Thymus (tissue), 14 donors: Measurements from ENCODE around the gene SLC46A1. TPM values are rescaled to one million over a fixed set of nuclear protein-coding genes. Genes with fewer than 3 reads are reported as not detected.
"Not testable (repeated sequence)": the region's sequence is repeated elsewhere in the genome, so short reads cannot be mapped to it uniquely, and the experiment has no call there.

ENCODE experiments used
- DNase-seq, 9 donors: peaks; one replicate each; pipeline ENCODE4 v3.0.0-alpha.2; 2013; ENCODE audit warnings: low spot score in 9 of 9, low read depth in 6 of 9, missing footprints in 1 of 9
- H3K27ac ChIP-seq, 2 donors: one replicate each; pipeline ENCODE4 v1.5.1; 2013; ENCODE audit warnings: control low read depth in 1 of 2, low read depth in 1 of 2, low read length in 1 of 2, mild to moderate bottlenecking in 1 of 2, moderate library complexity in 1 of 2
- H3K27me3 ChIP-seq, 2 donors: one replicate each; pipeline ENCODE4 v1.5.1; 2013; ENCODE audit warnings: low read length in 1 of 2; ENCODE audit not compliant: control insufficient read depth in 2 of 2, insufficient read depth in 1 of 2
- H3K36me3 ChIP-seq, 2 donors: one replicate each; pipeline ENCODE4 v1.5.1; 2013; ENCODE audit warnings: low read length in 1 of 2, mild to moderate bottlenecking in 1 of 2, moderate library complexity in 1 of 2; ENCODE audit not compliant: control insufficient read depth in 2 of 2, insufficient read depth in 2 of 2
- H3K4me1 ChIP-seq, 2 donors: one replicate each; pipeline ENCODE4 v1.5.1; 2013; ENCODE audit warnings: low read length in 2 of 2; ENCODE audit not compliant: control insufficient read depth in 2 of 2, insufficient read depth in 2 of 2
- H3K4me3 ChIP-seq, 2 donors: one replicate each; pipeline ENCODE4 v1.5.1; 2013; ENCODE audit warnings: low read length in 2 of 2, control low read depth in 1 of 2, mild to moderate bottlenecking in 1 of 2
- H3K9me3 ChIP-seq, 2 donors: one replicate each; pipeline ENCODE4 v1.5.1; 2013; ENCODE audit warnings: low read length in 1 of 2, mild to moderate bottlenecking in 1 of 2; ENCODE audit not compliant: control insufficient read depth in 2 of 2, insufficient read depth in 1 of 2
- WGBS: extraction: QIAGEN DNeasy Blood & Tissue Kit; methylation state at CpG from one replicate; pipeline ENCODE4 v1.1.7; 2013; 5-methylcytosine and 5-hydroxymethylcytosine counted together
- long read RNA-seq, 10 donors: transcript quantifications; one replicate each; lab custom pipeline, GENCODE V29; 2026
- polyA plus RNA-seq: library from polyadenylated mRNA; stranded (reverse); fragments of 200-250 nt; gene quantifications from one replicate; pipeline ENCODE4 v1.2.3, GENCODE V29; 2013
- total RNA-seq: library from RNA; stranded (reverse); fragments of 120-200 nt; gene quantifications from one replicate; pipeline ENCODE4 v1.2.4, GENCODE V29; 2013
- donor health status: healthy.

SLC46A1 gene
- 13.1 TPM for total RNA-seq
- 10.5 TPM for polyA plus RNA-seq
- long read RNA-seq, donor 1, full-length matches to known transcripts, result 1 of 1 reads
- long read RNA-seq, donor 1, partial matches to known transcripts, result 0 of 1 reads
- long read RNA-seq, donor 1, other reads (novel, unspliced or antisense), result 0 of 1 reads
- long read RNA-seq, donor 2, result 0 reads
- long read RNA-seq, donor 3, full-length matches to known transcripts, result 9 of 9 reads
- long read RNA-seq, donor 3, partial matches to known transcripts, result 0 of 9 reads
- long read RNA-seq, donor 3, other reads (novel, unspliced or antisense), result 0 of 9 reads
- long read RNA-seq, donor 4, full-length matches to known transcripts, result 8 of 8 reads
- long read RNA-seq, donor 4, partial matches to known transcripts, result 0 of 8 reads
- long read RNA-seq, donor 4, other reads (novel, unspliced or antisense), result 0 of 8 reads
- long read RNA-seq, donor 5, full-length matches to known transcripts, result 12 of 12 reads
- long read RNA-seq, donor 5, partial matches to known transcripts, result 0 of 12 reads
- long read RNA-seq, donor 5, other reads (novel, unspliced or antisense), result 0 of 12 reads
- long read RNA-seq, donor 6, full-length matches to known transcripts, result 4 of 4 reads
- long read RNA-seq, donor 6, partial matches to known transcripts, result 0 of 4 reads
- long read RNA-seq, donor 6, other reads (novel, unspliced or antisense), result 0 of 4 reads
- long read RNA-seq, donor 7, partial matches to known transcripts, result 0 of 7 reads
- long read RNA-seq, donor 7, other reads (novel, unspliced or antisense), result 0 of 7 reads
- long read RNA-seq, donor 8, partial matches to known transcripts, result 0 of 1 reads
- long read RNA-seq, donor 8, other reads (novel, unspliced or antisense), result 0 of 1 reads
- long read RNA-seq, donor 9, full-length matches to known transcripts, result 5 of 5 reads
- long read RNA-seq, donor 9, partial matches to known transcripts, result 0 of 5 reads
- long read RNA-seq, donor 9, other reads (novel, unspliced or antisense), result 0 of 5 reads
- long read RNA-seq, donor 10, full-length matches to known transcripts, result 8 of 13 reads
- long read RNA-seq, donor 10, partial matches to known transcripts, result 5 of 13 reads
- long read RNA-seq, donor 10, other reads (novel, unspliced or antisense), result 0 of 13 reads

GRCh38 chr17:28405632-28406472, at the start of gene SLC46A1:
SLC46A1 (minus strand) TSS chr17:28406212; CDS start chr17:28406114, 98 bp downstream.
- Histone ChIP-seq H3K36me3 (no peaks in the 10 kb centered on the region), H3K27me3 (peaks cover 8 to 50% of the 10 kb centered on the region in 2 donors), H3K4me1 (peaks cover 0 to 3% of the 10 kb centered on the region in 2 donors), H3K4me3 (peak within 1 kb of the TSS; percentile 29 to 40), H3K27ac (peak within 1 kb of the TSS in 1 of 2 donors; percentile 46), H3K9me3 (no peaks in the 10 kb centered on the region)
- WGBS, result 2% methylated on average over 70 of the region's 70 CpGs
- peak in 1 of 9 donors; percentile 5 for DNase-seq

- H3K27me3 ChIP-seq, result no peaks in the 10 kb centered on the region
- no peaks in the 10 kb centered on the region for H3K36me3 ChIP-seq
- H3K9me3 ChIP-seq, result no peaks in the 10 kb centered on the region
- H3K27ac ChIP-seq, result no peak overlapping the region
- DNase-seq, result no peak
- 98% methylated on average over 1 of the region's 1 CpG for WGBS
- no peaks in the 10 kb centered on the region for H3K4me1 ChIP-seq
- H3K4me3 ChIP-seq, result no peak overlapping the region
These were observed 43.8 kb upstream of the SLC46A1 start for GRCh38 chr17:28449859-28450258.

GRCh38 chr17:28447396-28447760, 41.4 kb upstream of the SLC46A1 start:
- no peak for DNase-seq
- Histone ChIP-seq H3K27me3 (no peaks in the 10 kb centered on the region), H3K9me3 (no peaks in the 10 kb centered on the region), H3K4me1 (no peaks in the 10 kb centered on the region), H3K4me3 (no peak overlapping the region), H3K27ac (no peak overlapping the region), H3K36me3 (no peaks in the 10 kb centered on the region)
- 83% methylated on average over 5 of the region's 5 CpGs for WGBS

GRCh38 chr17:28446716-28447395, 40.8 kb upstream of the SLC46A1 start:
- 95% methylated on average over 8 of the region's 8 CpGs for WGBS
- no peak overlapping the region for H3K4me3 ChIP-seq
- H3K27ac ChIP-seq, result no peak overlapping the region
- H3K4me1 ChIP-seq, result no peaks in the 10 kb centered on the region
- H3K9me3 ChIP-seq, result no peaks in the 10 kb centered on the region
- no peak for DNase-seq
- H3K36me3 ChIP-seq, result no peaks in the 10 kb centered on the region
- no peaks in the 10 kb centered on the region for H3K27me3 ChIP-seq

DNA sequence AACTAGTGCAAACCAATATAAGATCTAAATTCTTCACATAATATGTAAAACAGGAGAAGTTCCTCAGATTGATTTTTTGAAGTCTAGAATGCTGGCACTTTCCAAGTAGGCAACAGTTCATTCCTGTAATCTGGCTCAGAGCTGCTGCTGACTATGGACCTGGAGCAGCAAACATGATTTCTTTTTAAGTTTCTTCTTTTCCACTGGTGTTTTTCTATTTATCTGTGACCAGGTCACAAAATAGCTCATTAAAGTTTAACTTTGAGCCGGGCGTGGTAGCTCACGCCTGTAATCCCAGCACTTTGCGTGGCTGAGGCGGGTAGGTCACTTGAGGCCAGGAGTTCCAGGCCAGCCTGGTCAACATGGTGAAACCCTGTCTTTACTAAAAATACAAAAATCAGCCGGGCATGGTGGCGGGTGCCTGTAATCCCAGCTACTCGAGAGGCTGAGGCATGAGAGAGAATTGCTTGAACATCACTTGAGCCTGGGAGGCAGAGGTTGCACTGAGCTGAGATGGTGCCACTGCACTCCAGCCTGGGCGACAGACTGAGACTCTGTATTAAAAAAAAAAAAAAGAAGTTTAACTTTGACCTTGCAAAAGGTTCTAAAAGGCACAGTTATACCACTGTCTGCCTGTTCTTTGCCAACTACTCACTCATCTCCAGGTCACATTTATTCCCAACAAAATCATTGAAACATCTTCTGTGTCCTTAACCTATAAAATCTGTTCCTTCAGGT, 38.1 kb upstream of the SLC46A1 start:
- no peaks in the 10 kb centered on the region for H3K27me3 ChIP-seq
- no peak for DNase-seq
- H3K4me1 ChIP-seq, result no peaks in the 10 kb centered on the region
- H3K9me3 ChIP-seq, result no peaks in the 10 kb centered on the region
- WGBS, result 96% methylated on average over 9 of the region's 9 CpGs
- H3K4me3 ChIP-seq, result no peak overlapping the region
- H3K36me3 ChIP-seq, result no peaks in the 10 kb centered on the region
- H3K27ac ChIP-seq, result no peak overlapping the region

GRCh38 chr17:28434326-28434725, 28.3 kb upstream of the SLC46A1 start:
- H3K27ac ChIP-seq, H3K27me3 ChIP-seq, H3K4me3 ChIP-seq, H3K9me3 ChIP-seq, DNase-seq, H3K4me1 ChIP-seq, H3K36me3 ChIP-seq: not testable (repeated sequence)
- WGBS, result 89% methylated on average over 8 of the region's 8 CpGs

DNA sequence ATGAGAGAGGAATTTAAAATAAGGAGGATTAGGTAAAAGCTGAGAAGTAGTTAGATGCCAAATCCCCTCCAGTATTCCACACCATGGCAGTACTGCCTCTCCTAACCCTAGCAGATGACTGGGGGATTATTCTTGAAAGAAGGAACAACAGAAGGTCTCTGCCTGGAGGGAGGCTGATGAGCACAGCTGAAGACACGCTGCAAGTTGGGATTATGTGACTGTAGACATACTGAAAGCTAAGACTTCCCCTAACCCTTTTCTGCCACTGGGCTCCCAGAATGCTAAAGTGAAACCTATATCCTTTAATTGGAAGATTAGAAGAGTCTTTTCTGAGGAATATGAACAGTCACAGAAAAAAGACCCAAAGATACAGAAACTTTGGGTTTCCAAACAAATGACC, 27.7 kb upstream of the SLC46A1 start:
- no peaks in the 10 kb centered on the region for H3K27me3 ChIP-seq
- H3K4me3 ChIP-seq, result no peak overlapping the region
- 67% methylated on average over 1 of the region's 1 CpG for whole genome bisulfite sequencing
- H3K27ac ChIP-seq, result no peak overlapping the region
- no peaks in the 10 kb centered on the region for H3K4me1 ChIP-seq
- no peaks in the 10 kb centered on the region for H3K36me3 ChIP-seq
- no peaks in the 10 kb centered on the region for H3K9me3 ChIP-seq
- no peak for DNase-seq

- not testable (repeated sequence) for H3K27ac ChIP-seq, H3K27me3 ChIP-seq, H3K9me3 ChIP-seq, H3K36me3 ChIP-seq, H3K4me3 ChIP-seq, DNase-seq, H3K4me1 ChIP-seq
- 98% methylated on average over 4 of the region's 4 CpGs for WGBS
These were observed 22.0 kb upstream of the SLC46A1 start for GRCh38 chr17:28427982-28428381.
